ENCODE data around the gene VGLL1.

VGLL1 gene

GRCh38 chrX:136555694-136556093 lies 23.7 kb downstream of the VGLL1 start:
- no peak for DNase-seq

GRCh38 chrX:136572030-136572429 lies 40.0 kb downstream of the VGLL1 start:
- DNase-seq = peak; percentile 34

GRCh38 chrX:136574548-136574947 lies 42.5 kb downstream of the VGLL1 start:
- no peak for DNase-seq

- DNase-seq = peak; percentile 88
Measured at GRCh38 chrX:136577552-136577951, 45.5 kb downstream of the VGLL1 start.

GRCh38 chrX:136580316-136580715 lies 48.3 kb downstream of the VGLL1 start:
- no peak for DNase-seq

- no peak for DNase-seq
Measured at GRCh38 chrX:136582624-136583023, 50.6 kb downstream of the VGLL1 start.

GRCh38 chrX:136584545-136584944 lies 52.5 kb downstream of the VGLL1 start:
- DNase-seq = peak; percentile 73

GRCh38 chrX:136585262-136585661 lies 53.2 kb downstream of the VGLL1 start:
- DNase-seq = peak; percentile 75

- DNase-seq = no peak
Measured at GRCh38 chrX:136585960-136586359, 53.9 kb downstream of the VGLL1 start.

- DNase-seq = peak; percentile 66
Measured at GRCh38 chrX:136586386-136586785, 54.4 kb downstream of the VGLL1 start.

- no peak for DNase-seq
Measured at GRCh38 chrX:136587532-136587931, 55.5 kb downstream of the VGLL1 start.

- DNase-seq = peak; percentile 72
Measured at GRCh38 chrX:136588036-136588435, 56.0 kb downstream of the VGLL1 start.

GRCh38 chrX:136589966-136590365 lies 58.0 kb downstream of the VGLL1 start:
- DNase-seq = no peak

- DNase-seq = no peak
Measured at GRCh38 chrX:136597356-136597755, 65.3 kb downstream of the VGLL1 start.

- no peak for DNase-seq
Measured at GRCh38 chrX:136597954-136598353, 65.9 kb downstream of the VGLL1 start.

- DNase-seq = peak; percentile 73
Measured at GRCh38 chrX:136598631-136599030, 66.6 kb downstream of the VGLL1 start.

GRCh38 chrX:136600059-136600458 lies 68.0 kb downstream of the VGLL1 start:
- DNase-seq = no peak

Data from activated CD4-positive, alpha-beta T cell treated with anti-CD3 and anti-CD28 coated beads, Interleukin-10, Interleukin-2, amounts not matched to agents 100 ng/mL and 50 ng/mL, durations not matched to agents 16 hours and 8 hours (primary cell).